ENCODE measurements around the gene PPP1CA. TPM values are rescaled to one million over a fixed set of nuclear protein-coding genes. Genes with fewer than 3 reads are reported as not detected.

Gene PPP1CA
- total and polyA plus RNA-seq, 4 donors: 62.4 to 92.9 (median 75.9) TPM

GRCh38 chr11:67390947-67391303, 10.7 kb downstream of the PPP1CA start:
- no peaks in the 10 kb centered on the region for H3K27me3 ChIP-seq (ENCODE audit: control insufficient read depth in 4 of 4, insufficient read depth in 4 of 4, low read length in 3 of 4)

More at GRCh38 chr11:67390947-67391303, 10.7 kb downstream of the PPP1CA start:
- Histone ChIP-seq H3K4me1 (ENCODE audit: control insufficient read depth in 4 of 4, insufficient read depth in 4 of 4, low read length in 3 of 4) (peaks cover 0 to 22% (median 16%) of the 10 kb centered on the region in 4 donors), H3K9me3 (ENCODE audit: control insufficient read depth in 4 of 4, low read length in 3 of 4) (no peaks in the 10 kb centered on the region), H3K4me3 (ENCODE audit: low read depth in 1 of 3, low read length in 3 of 3) (peak overlapping the region in 2 of 3 donors; percentile 81 to 94), H3K27ac (ENCODE audit: low read depth in 1 of 2, low read length in 2 of 2) (peak overlapping the region; percentile 57 to 63), H3K9ac (ENCODE audit: low read depth in 1 of 2, low read length in 2 of 2) (peak overlapping the region; percentile 45 to 59), H3K36me3 (ENCODE audit: control insufficient read depth in 4 of 4, insufficient read depth in 3 of 4, low read depth in 1 of 4, low read length in 3 of 4) (peaks cover 0 to 8% (median 3%) of the 10 kb centered on the region in 4 donors)
- DNase-seq (ENCODE audit: low spot score): no peak
- TF ChIP-seq GABPA (IDR thresholded peaks at IDR 0.05 in 1 of 2, conservative IDR thresholded peaks at IDR 0.05 in 1 of 2) (no peak), HNF4A (conservative IDR thresholded peaks at IDR 0.05) (no peak), FOXA1 (IDR thresholded peaks at IDR 0.05) (no peak), EGR1 (IDR thresholded peaks at IDR 0.05; ENCODE audit: low read depth in 2 of 2) (no peak), JUND (IDR thresholded peaks at IDR 0.05) (no peak), TAF1 (conservative IDR thresholded peaks at IDR 0.05) (no peak), RAD21 (IDR thresholded peaks at IDR 0.05) (no peak), FOXA2 (IDR thresholded peaks at IDR 0.05) (no peak), SP1 (IDR thresholded peaks at IDR 0.05) (no peak), REST (IDR thresholded peaks at IDR 0.05) (no peak), YY1 (IDR thresholded peaks at IDR 0.05) (no peak), MAX (IDR thresholded peaks at IDR 0.05) (no peak), CTCF (IDR thresholded peaks at IDR 0.05; ENCODE audit: low read depth, low read length, missing input control) (no peak), ZBTB33 (IDR thresholded peaks at IDR 0.05) (no peak), RXRA (IDR thresholded peaks at IDR 0.05) (no peak), NR2F2 (IDR thresholded peaks at IDR 0.05) (no peak), ATF3 (IDR thresholded peaks at IDR 0.05) (no peak), HNF4G (IDR thresholded peaks at IDR 0.05) (no peak)
- WGBS: 25% methylated on average over 15 of the region's 15 CpGs

Data from liver (tissue), 9 donors.